Fibroblast of lung (primary cell): ENCODE measurements around the gene FRMD1.

Source experiments
- CTCF ChIP-seq, 2 donors: IDR thresholded peaks in 1 of 2; conservative IDR thresholded peaks in 1 of 2; 1 replicate in 1 of 2; 2 replicates in 1 of 2; pipeline ENCODE4 v1.5.1; 2011 to 2012; ENCODE audit warnings: low read length in 2 of 2, control low read depth in 1 of 2, inconsistent platforms in 1 of 2, low read depth in 1 of 2, mild to moderate bottlenecking in 1 of 2
- EZH2 ChIP-seq: IDR thresholded peaks from 2 replicates; pipeline ENCODE4 v1.5.1; 2012; ENCODE audit warnings: low read length, control low read depth, mild to moderate bottlenecking; ENCODE audit errors: missing control alignments

DNA sequence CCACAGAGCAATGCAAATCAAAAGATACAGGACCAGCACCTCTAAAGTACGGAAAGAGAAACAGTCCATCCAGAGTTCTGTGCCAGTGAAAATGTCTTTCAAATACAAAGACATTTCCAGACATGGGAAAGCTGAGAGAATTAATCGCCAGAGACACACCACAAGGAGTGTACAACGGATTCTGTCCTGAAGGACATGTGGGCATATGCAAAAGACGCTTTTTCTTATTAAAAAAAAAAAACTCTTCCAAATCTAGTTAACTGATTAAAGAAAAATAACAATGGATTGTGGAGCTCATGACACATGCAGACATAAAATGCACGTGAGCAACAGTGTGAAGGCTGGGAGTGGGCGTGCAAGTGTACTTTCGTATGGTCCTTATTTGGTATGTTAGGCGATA lies 58.8 kb downstream of the FRMD1 start:
- no peak for TF ChIP-seq CTCF (conservative IDR thresholded peaks at IDR 0.05 in 1 of 2, IDR thresholded peaks at IDR 0.05 in 1 of 2; ENCODE audit: low read depth in 1 of 2, low read length in 2 of 2)
- TF ChIP-seq EZH2 = no peak
